IMR-90 (cell line): ENCODE measurements around the gene SEMA4A. TPM values are rescaled to one million over a fixed set of nuclear protein-coding genes. Genes with fewer than 3 reads are reported as not detected.
A peak's percentile ranks its signal among the peaks of the same experiment; 100 is the strongest.

Source experiments
- ATAC-seq: fragments of 200-7000 bp; cut with Tn5 transposase; 2 replicates; pipeline ENCODE4 v1.9.1; 2020; ENCODE audit warnings: low read depth, mild to moderate bottlenecking, moderate library complexity
- BruUV-seq: library from RNA; stranded (reverse); fragments of 400-500 nt; replicated peaks from 2 replicates; lab custom pipeline; 2021; lab: Mats Ljungman, UMichigan
- CTCF ChIA-PET: fragments of 300-600 bp; formaldehyde crosslinking; extraction: SDS; loops from one replicate; lab custom pipeline; 2021; ENCODE audit warnings: antibody characterized with exemption; lab: Yijun Ruan, JAX
- POLR2A ChIA-PET: fragments of 300-600 bp; sonication (Branson Sonifier 250); formaldehyde crosslinking; loops from one replicate; lab custom pipeline; 2022; ENCODE audit warnings: antibody characterized with exemption; ENCODE audit not compliant: unreplicated experiment; lab: Charles Lee
- DNase-seq: peaks from one replicate; pipeline ENCODE4 v3.0.0; 2013
- H2AFZ ChIP-seq: replicated peaks from 2 replicates; pipeline ENCODE3; 2013; ENCODE audit warnings: low read length, mild to moderate bottlenecking; ENCODE audit not compliant: poor library complexity
- H2AK5ac ChIP-seq: 2 replicates; pipeline ENCODE4 v1.6.1; 2013; ENCODE audit warnings: low read depth, low read length, inconsistent platforms
- H2AK9ac ChIP-seq: replicated peaks from 2 replicates; pipeline ENCODE3; 2013; ENCODE audit warnings: mild to moderate bottlenecking, low read depth, low read length, moderate library complexity; ENCODE audit not compliant: poor library complexity
- H2BK120ac ChIP-seq: 2 replicates; pipeline ENCODE4 v1.6.1; 2013; ENCODE audit warnings: low read depth, low read length, inconsistent platforms
- H2BK15ac ChIP-seq: 3 replicates; pipeline ENCODE4 v1.6.1; 2013; ENCODE audit warnings: low read depth, low read length, inconsistent platforms
- H2BK20ac ChIP-seq: 2 replicates; pipeline ENCODE4 v1.6.1; 2013; ENCODE audit warnings: low read depth, mild to moderate bottlenecking, inconsistent platforms, low read length, moderate library complexity
- H2BK5ac ChIP-seq: 2 replicates; pipeline ENCODE4 v1.6.1; 2013; ENCODE audit warnings: mild to moderate bottlenecking, low read depth, low read length, inconsistent platforms; ENCODE audit not compliant: poor library complexity, severe bottlenecking
- H3K14ac ChIP-seq: replicated peaks from 2 replicates; pipeline ENCODE4 v1.6.1; 2013; ENCODE audit warnings: low read depth, low read length, inconsistent platforms
- H3K18ac ChIP-seq: 2 replicates; pipeline ENCODE4 v1.6.1; 2013; ENCODE audit warnings: low read depth, low read length, control low read depth
- H3K23ac ChIP-seq: 2 replicates; pipeline ENCODE4 v1.6.1; 2013; ENCODE audit warnings: low read depth, low read length, inconsistent platforms
- H3K27ac ChIP-seq: 2 replicates; pipeline ENCODE4 v1.5.1; 2013; ENCODE audit warnings: mild to moderate bottlenecking, control low read depth, low read length; ENCODE audit not compliant: insufficient read depth
- H3K27me3 ChIP-seq: 2 replicates; pipeline ENCODE4 v1.6.1; 2013; ENCODE audit warnings: low read length; ENCODE audit not compliant: control insufficient read depth, insufficient read depth
- H3K36me3 ChIP-seq: 2 replicates; pipeline ENCODE4 v1.6.1; 2013; ENCODE audit warnings: low read length, mixed read lengths; ENCODE audit not compliant: control insufficient read depth, insufficient read depth
- H3K4ac ChIP-seq: 2 replicates; pipeline ENCODE4 v1.6.1; 2013; ENCODE audit warnings: low read depth, low read length, inconsistent platforms
- H3K4me1 ChIP-seq: 2 replicates; pipeline ENCODE4 v1.6.1; 2013; ENCODE audit warnings: low read length, mixed read lengths; ENCODE audit not compliant: control insufficient read depth, insufficient read depth
- H3K4me2 ChIP-seq: 2 replicates; pipeline ENCODE4 v1.6.1; 2013; ENCODE audit warnings: low read depth, mild to moderate bottlenecking, control low read depth, low read length, moderate library complexity
- H3K4me3 ChIP-seq: 2 replicates; pipeline ENCODE4 v1.5.1; 2013; ENCODE audit warnings: low read depth, mild to moderate bottlenecking, control low read depth, low read length, moderate library complexity; ENCODE audit not compliant: insufficient read depth
- H3K56ac ChIP-seq: 2 replicates; pipeline ENCODE4 v1.6.1; 2013; ENCODE audit warnings: low read length, inconsistent platforms; ENCODE audit not compliant: insufficient read depth; ENCODE audit errors: extremely low read depth
- H3K79me1 ChIP-seq, 2 experiments: 2 replicates each; pipeline ENCODE4 v1.6.1; 2013; ENCODE audit warnings: low read length in 2 of 2, inconsistent platforms in 1 of 2, low read depth in 1 of 2
- H3K9ac ChIP-seq: 2 replicates; pipeline ENCODE4 v1.6.1; 2013; ENCODE audit warnings: low read depth, low read length, control low read depth
- H3K9me1 ChIP-seq: 2 replicates; pipeline ENCODE4 v1.6.1; 2013; ENCODE audit warnings: low read length, inconsistent platforms; ENCODE audit not compliant: insufficient read depth
- H3K9me3 ChIP-seq: 2 replicates; pipeline ENCODE4 v1.6.1; 2013; ENCODE audit warnings: low read length; ENCODE audit not compliant: control insufficient read depth, insufficient read depth
- H4K20me1 ChIP-seq: 2 replicates; pipeline ENCODE4 v1.6.1; 2013; ENCODE audit warnings: low read length, inconsistent platforms; ENCODE audit not compliant: insufficient read depth
- H4K5ac ChIP-seq: 2 replicates; pipeline ENCODE4 v1.6.1; 2013; ENCODE audit warnings: mild to moderate bottlenecking, low read depth, low read length, control low read depth
- H4K8ac ChIP-seq, 2 experiments: 2 replicates each; pipeline ENCODE4 v1.6.1; 2013; ENCODE audit warnings: low read depth in 2 of 2, low read length in 2 of 2, control low read depth in 1 of 2, inconsistent platforms in 1 of 2
- H4K91ac ChIP-seq: 2 replicates; pipeline ENCODE4 v1.6.1; 2013; ENCODE audit warnings: low read depth, low read length, inconsistent platforms; ENCODE audit not compliant: insufficient read depth
- CHD1 ChIP-seq: IDR thresholded peaks from 2 replicates; pipeline ENCODE4 v1.6.1; 2012; ENCODE audit warnings: low read depth, low read length, improper control_type of control experiment
- NFE2L2 ChIP-seq: fragments of 150-350 bp; IDR thresholded peaks from 2 replicates; pipeline ENCODE4 v1.6.1; 2016; ENCODE audit warnings: low read depth, mild to moderate bottlenecking, low read length
- POLR2A ChIP-seq: IDR thresholded peaks from 2 replicates; pipeline ENCODE4 v1.6.1; 2012; ENCODE audit warnings: mild to moderate bottlenecking, low read depth, low read length
- RFX5 ChIP-seq: IDR thresholded peaks from 2 replicates; pipeline ENCODE4 v1.8.0; 2012; ENCODE audit warnings: low read depth, mild to moderate bottlenecking, low read length, moderate library complexity
- WGBS, 2 experiments: methylation state at CpG; one replicate each; pipeline versions ENCODE4 v1.1.5 to v1.1.7; 2013; ENCODE audit warnings: missing lambda C conversion rate in 2 of 2; ENCODE audit not compliant: insufficient read length in 1 of 2; ENCODE audit errors: extremely low coverage in 2 of 2; 5-methylcytosine and 5-hydroxymethylcytosine counted together
- dilution Hi-C: fragments of 300-500 bp; cut with HindIII; formaldehyde crosslinking; loops from one replicate; pipeline ENCODE4 v1.14.3; 2018; ENCODE audit warnings: low sequenced_read_pairs; ENCODE audit not compliant: unreplicated experiment
- in situ Hi-C: fragments of 300-500 bp; cut with MboI; formaldehyde crosslinking; loops from 3 replicates; pipeline ENCODE4 v1.14.3; 2019; ENCODE audit warnings: low sequenced_read_pairs, inconsistent platforms, mixed read lengths
- intact Hi-C: fragments of 100-400 bp; cut with micrococcal nuclease; formaldehyde crosslinking; loops from 2 replicates; pipeline ENCODE4 v1.10.0; 2022
- polyA plus RNA-seq, 3 experiments: library from polyadenylated mRNA; depleted of rRNA; stranded (reverse); fragments of >200 nt; gene quantifications; 2 replicates each; pipeline ENCODE4 v1.2.3, GENCODE V29; 2012; ENCODE audit warnings: low replicate concordance in 1 of 3
- total RNA-seq: library from RNA; depleted of rRNA; stranded (reverse); fragments of >200 nt; gene quantifications from 2 replicates; pipeline ENCODE4 v1.2.3, GENCODE V29; 2012
- TF ChIP-seq, protein P1 (sequence below): fragments of 150-350 bp; IDR thresholded peaks from 2 replicates; pipeline ENCODE4 v1.6.1; 2017; ENCODE audit warnings: mild to moderate bottlenecking, antibody characterized with exemption, low read length, low read depth
- TF ChIP-seq, protein P2 (sequence below): fragments of 150-350 bp; IDR thresholded peaks from 2 replicates; pipeline ENCODE4 v1.6.1; 2016; ENCODE audit warnings: low read depth, mild to moderate bottlenecking, low read length, moderate library complexity, borderline replicate concordance

Gene SEMA4A
- total and polyA plus RNA-seq, 2 of the 4 experiments (the other 2 are of a cell fraction): 0.18 to 0.86 TPM

DNA sequence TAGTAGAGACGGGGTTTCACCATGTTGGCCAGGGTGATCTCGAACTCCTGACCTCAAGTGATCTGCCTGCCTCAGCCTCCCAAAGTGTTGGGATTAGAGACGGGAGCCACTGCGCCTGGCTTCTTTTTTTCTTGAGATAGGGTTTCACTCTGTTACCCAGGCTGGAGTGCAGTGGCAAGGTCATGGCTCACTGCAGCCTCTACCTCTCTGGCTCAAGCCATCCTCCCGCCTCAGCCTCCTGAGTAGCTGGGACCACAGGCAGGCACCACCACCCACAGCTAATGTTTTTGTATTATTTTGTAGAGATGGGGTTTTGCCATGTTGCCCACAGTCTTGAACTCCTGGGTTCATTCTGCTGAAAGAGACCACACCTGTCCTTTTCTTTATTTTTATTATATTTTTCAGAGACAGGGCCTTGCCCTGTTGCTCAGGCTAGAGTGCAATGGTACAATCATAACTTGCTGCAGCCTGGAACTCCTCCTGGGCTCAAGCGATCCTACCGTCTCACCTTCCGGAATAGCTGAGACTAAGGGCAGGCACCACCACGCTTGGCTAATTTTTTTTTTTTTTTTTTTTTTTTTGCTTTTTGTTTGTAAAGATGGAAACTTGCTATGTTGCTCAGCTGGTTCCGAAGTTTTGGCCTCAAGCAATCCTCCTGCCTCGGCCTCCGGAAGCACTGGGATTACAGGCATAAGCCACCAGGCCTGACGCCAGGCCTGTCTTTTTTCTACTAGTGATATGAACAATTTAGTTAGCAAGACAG is 35.8 kb upstream of the SEMA4A start (continued):
- TF ChIP-seq, protein P1, sequence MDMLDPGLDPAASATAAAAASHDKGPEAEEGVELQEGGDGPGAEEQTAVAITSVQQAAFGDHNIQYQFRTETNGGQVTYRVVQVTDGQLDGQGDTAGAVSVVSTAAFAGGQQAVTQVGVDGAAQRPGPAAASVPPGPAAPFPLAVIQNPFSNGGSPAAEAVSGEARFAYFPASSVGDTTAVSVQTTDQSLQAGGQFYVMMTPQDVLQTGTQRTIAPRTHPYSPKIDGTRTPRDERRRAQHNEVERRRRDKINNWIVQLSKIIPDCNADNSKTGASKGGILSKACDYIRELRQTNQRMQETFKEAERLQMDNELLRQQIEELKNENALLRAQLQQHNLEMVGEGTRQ: no peak

DNA sequence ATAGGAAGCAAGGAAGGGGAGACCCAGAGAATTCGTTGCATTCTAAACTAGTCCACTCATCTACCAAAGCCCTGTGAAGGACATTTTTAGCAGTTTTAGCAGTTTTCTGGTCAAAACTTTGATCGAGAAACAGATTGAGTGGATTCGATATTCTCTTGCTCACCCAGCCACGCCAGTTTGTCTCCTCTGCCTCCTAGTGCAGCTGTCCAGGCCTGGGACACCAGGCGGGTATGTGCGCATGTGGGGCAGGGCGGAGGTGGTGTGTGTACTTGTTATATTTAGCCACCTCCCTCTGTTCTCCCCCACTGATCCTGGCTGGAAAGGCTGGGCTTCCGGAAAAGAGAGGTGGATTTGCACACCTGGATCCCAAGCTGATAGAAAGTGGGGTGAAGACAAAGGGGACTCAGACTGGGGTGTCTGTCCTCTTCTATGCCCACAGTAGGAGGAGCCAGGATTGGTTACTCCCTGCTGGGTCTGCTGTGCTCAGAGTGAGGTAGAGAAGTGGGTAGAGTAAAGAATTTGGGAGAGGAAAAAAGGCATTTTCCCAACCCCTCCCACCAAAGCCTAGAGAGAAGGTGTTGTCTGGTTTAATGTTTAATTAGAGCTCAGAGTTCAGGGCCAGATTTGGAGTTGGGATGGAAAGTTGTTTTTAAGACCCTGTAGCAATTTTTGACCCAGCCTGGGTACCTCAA is 35.1 kb upstream of the SEMA4A start:
- WGBS, 2 experiments: 92% methylated on average over 2 of the region's 8 CpGs; no CpG with 5 or more reads in 1 of the 2 experiments
- no peak for ATAC-seq
- H2AK5ac ChIP-seq: no peak overlapping the region
- H4K5ac ChIP-seq: no peak overlapping the region
- no peak for DNase-seq
- peak overlapping the region; percentile 52 for H2AK9ac ChIP-seq
- ChIA-PET POLR2A (no interaction called here), CTCF (interaction anchor here (0.6 to 1.3 kb wide), 2 partner anchors 17 to 22 kb away, joined by 3 to 4 read pairs; no protein-coding TSS in a partner anchor)
- H3K36me3 ChIP-seq: peaks cover 13% of the 10 kb centered on the region
- H3K79me1 ChIP-seq: peaks cover 2 to 37% of the 10 kb centered on the region in 2 experiments; a peak in 3 of 4 replicates
- peak overlapping the region; percentile 32; the same call in 1 of the 2 replicates for H3K27ac ChIP-seq
- H4K91ac ChIP-seq: no peak overlapping the region
- H2BK15ac ChIP-seq: no peak overlapping the region
- H2AFZ ChIP-seq: no peak overlapping the region
- H3K4me2 ChIP-seq: peak overlapping the region; percentile 64
- peak overlapping the region; percentile 39 for H3K9ac ChIP-seq
- no peak overlapping the region for H2BK120ac ChIP-seq
- peak overlapping the region; percentile 60 for H3K14ac ChIP-seq
- H3K27me3 ChIP-seq: no peaks in the 10 kb centered on the region
- H3K9me3 ChIP-seq: no peaks in the 10 kb centered on the region
- peak overlapping the region; percentile 13 for H3K23ac ChIP-seq
- H4K20me1 ChIP-seq: peaks cover 84% of the 10 kb centered on the region
- no peak overlapping the region for H3K18ac ChIP-seq
- no peak overlapping the region for H4K8ac ChIP-seq
- BruUV-seq: no TSS peak
- intact Hi-C loops: no loop called here
- TF ChIP-seq POLR2A (no peak; the same call in 1 of the 2 replicates), CHD1 (peak; percentile 59), RFX5 (no peak), NFE2L2 (no peak)
- TF ChIP-seq, protein P2, sequence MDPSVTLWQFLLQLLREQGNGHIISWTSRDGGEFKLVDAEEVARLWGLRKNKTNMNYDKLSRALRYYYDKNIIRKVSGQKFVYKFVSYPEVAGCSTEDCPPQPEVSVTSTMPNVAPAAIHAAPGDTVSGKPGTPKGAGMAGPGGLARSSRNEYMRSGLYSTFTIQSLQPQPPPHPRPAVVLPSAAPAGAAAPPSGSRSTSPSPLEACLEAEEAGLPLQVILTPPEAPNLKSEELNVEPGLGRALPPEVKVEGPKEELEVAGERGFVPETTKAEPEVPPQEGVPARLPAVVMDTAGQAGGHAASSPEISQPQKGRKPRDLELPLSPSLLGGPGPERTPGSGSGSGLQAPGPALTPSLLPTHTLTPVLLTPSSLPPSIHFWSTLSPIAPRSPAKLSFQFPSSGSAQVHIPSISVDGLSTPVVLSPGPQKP: no peak
- in situ Hi-C loops: no loop called here
- H3K9me1 ChIP-seq: peaks cover 26% of the 10 kb centered on the region
- H3K4ac ChIP-seq: peak overlapping the region; percentile 18; the same call in 1 of the 2 replicates
- dilution Hi-C loops: no loop called here
- H2BK20ac ChIP-seq: no peak overlapping the region
- peak overlapping the region; percentile 12; the same call in 1 of the 2 replicates for H3K4me3 ChIP-seq
- 0 out of 2 replicates have a peak overlapping the region, but pooled peaks have one; percentile 14 for H3K56ac ChIP-seq
- H3K4me1 ChIP-seq: peaks cover 41% of the 10 kb centered on the region
- peak overlapping the region; percentile 38 for H2BK5ac ChIP-seq
